HG02678 (cell line): ENCODE results near the gene GAS6.
"Not testable (repeated sequence)": the region's sequence is repeated elsewhere in the genome, so short reads cannot be mapped to it uniquely, and the experiment has no call there.

ENCODE experiments used
- ATAC-seq: cut with Tn5 transposase; IDR thresholded peaks from one replicate; pipeline ENCODE4 v1.9.1; 2021; ENCODE audit warnings: mild to moderate bottlenecking, moderate library complexity; ENCODE audit not compliant: unreplicated experiment

Gene GAS6

DNA sequence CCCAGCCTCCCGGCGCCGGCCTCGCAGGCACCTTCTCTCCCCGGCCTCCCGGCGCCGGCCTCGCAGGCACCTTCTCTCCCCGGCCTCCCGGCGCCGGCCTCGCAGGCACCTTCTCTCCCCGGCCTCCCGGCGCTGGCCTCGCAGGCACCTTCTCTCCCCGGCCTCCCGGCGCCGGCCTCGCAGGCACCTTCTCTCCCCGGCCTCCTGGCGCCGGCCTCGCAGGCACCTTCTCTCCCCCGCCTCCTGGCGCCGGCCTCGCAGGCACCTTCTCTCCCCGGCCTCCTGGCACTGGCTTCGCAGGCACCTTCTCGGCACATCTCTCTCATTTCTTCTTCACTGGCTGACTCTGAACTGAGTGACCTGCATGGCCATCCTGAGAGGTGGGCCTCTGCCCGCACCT is 37.4 kb downstream of the GAS6 start:
- not testable (repeated sequence) for ATAC-seq

DNA sequence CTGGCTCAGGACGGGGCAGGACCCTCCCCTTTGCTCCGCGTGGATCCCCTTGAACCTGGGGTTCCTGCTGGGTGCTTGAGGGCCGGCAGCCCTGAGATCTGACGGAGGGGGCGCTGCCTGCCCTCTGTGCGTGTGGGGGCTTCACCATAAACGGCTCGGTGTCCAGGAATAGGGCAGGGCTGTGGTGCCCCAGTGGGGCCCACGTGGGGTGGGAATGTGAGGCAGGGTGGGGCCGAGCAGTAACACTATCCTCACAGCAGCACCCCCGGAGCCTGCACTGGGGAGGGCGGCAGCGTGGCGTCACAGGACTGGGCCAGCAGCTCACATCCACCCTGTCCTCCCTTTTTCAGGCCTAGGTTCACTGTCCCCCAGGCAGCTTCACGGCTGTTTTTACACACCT is 38.0 kb downstream of the GAS6 start:
- ATAC-seq, result no peak

DNA sequence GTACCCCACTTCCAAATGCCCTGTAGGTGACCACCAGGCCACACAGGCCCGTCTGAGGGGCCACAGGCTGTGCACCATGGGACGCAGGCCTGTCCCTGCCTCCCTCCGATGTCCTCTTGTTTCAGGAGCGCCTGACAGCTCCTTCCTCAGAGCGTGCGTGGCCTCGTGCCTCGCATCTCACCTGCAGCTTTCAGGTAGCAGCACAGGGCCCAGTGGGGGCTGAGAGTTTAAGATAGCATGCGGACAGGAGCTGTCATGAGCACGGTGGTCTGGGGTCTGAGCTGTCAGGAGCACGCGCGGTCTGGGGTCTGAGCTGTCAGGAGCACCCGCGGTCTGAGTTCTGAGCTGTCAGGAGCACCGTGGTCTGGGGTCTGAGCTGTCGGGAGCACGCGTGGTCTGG is 40.1 kb downstream of the GAS6 start:
- ATAC-seq, result no peak

DNA sequence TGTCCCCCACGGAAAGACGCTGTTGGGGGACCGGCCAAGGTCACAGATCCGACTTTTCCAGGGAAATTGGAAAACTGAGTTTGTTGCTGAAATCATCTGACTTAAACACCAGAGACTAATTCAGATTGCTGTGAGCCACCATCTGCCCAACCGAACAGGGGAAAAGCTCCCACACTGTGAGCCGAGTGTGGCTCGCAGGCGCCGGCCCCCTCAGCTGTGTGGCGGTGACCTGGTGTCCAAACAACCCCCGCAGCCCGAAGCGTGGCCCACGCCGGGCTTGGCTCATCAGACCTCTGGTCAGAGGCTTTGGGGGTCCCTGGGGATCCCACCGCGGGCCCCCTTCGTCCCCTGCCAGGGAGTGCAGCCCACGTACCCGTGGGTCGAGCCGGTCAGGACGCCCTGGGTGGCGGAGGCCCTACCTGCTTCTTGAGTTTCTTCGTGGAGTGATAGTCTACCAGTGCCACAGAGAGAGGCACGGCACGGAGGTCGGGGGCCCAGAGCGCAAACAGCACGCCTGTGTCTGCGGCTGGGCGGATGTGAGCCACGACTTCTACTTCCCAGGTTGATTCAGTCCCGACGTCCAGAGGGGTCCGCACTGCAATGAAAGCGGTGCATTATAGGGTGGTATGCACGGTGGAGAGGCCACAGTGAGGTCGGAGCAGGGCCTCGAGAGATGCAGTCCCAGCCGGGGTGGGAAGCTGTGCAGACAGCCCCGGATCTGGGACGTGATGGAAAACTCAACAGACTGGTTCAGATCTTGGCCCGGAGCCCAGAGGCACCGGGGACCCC is 40.7 kb downstream of the GAS6 start:
- ATAC-seq, result no peak

DNA sequence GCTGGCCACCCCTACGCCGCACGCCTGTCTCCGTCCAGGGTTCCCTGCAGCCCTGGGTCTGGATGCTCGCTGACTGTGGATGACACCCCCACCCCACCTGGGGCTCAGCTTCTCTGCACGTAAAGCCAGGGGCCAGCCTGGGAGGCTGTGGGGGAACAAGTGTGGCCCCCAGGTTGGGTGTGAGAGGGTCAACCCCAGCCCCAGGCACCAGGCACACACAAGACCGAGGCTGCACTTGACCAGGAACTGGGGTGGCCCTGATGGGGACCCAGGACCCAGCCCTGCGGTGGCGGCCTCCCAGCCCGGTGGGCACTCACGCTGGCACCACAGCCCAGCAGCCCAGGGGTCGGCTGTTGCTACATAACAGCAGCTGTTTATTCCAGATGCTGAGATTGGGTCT is 41.6 kb downstream of the GAS6 start:
- no peak for ATAC-seq

DNA sequence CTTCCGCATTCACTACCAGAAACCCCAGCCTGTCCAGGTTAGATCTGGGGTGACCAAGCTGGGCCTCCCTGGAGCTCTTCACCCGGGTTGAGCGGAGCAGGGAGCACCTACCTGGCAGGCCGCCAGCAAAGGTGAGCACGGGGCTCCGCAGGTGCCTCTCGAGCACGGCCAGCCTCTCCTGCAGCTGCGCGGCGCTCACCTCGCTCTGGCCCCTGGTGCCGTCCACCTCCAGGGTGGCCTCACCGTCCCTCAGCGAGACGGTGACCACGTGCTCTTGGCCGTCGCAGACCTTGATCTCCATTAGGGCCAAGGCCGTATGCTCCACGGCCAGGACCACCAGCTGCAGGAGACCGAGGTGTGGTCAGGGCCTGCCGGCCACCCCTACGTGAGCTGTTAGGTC is 42.0 kb downstream of the GAS6 start:
- ATAC-seq, result no peak

DNA sequence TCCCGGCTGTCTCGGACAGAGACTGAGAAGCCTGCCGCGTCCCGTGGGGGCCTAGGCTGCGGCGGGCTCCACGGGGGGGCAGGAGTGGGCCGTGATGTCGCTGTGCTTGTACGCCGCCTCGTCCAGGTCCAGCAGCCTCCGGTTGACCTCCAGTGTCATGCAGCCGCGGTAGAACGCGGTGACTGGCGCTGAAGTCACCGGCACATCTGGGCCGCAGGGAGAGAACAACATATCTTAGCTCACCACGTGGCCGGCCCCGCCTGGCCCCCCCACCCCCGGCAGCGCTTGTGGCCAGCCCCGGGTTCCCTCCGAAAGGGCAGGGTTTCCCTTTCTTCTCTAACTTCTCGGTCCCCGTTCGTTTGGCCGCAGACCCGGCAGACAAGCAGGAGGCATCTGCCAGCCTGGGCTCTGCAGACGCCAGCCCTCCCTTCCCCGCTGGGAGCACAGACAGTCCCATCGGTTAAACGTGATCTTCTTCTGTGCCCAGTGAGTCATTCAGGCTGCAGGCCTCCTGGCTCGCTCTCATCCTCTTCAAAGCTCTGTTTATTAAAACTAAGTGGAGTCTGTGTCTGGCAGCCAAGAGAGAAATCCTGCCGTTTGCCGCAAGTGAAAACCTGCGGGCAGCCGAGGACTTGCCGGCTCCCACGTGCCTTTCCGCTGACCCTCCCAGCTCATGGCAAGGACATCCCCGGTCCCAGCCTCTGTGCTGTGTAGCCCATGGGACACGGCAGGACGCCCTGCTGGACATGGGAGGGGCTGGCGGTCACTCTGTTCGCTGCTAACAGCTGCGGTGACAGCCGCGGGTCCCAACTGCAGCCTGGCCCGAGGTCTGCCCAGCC is 42.8 kb downstream of the GAS6 start:
- no peak for ATAC-seq

DNA sequence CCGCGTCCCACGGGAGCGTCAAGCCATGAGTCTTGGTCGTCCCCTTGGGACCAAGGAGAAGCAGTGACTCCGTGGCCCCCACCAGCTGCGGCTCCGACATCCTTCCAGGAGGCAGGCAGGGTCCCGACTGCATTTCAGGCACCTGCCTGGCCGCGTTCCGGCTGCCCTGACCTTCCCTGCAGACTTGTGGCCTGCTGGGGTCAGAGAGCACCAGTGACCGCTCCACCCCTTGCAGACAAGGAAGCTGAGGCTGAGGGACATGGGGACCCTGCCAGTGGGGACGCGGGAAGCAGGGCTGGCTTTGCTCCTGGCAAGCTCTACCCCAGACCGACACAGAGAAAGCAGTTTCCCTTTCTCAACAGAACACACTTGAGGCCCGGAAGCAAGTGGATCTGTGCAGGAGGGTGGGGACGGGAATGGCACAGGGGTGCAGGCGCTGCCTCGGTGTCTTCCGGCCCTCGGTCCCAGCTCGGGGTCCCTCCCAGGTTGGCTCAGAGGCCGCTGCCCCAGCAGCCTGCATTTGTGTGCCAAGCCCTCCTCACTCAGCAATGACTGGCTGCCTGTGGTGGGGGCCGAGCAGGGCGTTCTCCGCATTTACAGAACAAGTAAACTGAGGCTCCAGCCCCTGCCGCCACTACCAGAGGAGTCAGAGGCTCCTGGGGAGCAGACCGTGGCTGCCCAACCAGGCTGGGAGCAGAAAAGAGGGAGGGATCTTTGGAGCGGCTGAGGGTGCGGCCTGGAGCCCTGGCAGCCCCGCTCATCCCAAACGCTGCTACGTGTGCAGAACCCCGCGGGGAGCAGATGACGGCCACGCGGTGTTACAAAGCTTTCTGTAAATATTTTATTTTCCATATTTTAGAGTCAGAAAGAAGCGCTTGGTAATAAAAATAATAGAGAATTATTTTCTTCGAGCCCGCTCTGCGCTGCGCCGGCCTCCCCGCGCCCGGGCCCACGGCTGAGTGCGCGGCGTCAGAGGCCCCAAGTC is 43.9 kb downstream of the GAS6 start:
- ATAC-seq, result no peak

DNA sequence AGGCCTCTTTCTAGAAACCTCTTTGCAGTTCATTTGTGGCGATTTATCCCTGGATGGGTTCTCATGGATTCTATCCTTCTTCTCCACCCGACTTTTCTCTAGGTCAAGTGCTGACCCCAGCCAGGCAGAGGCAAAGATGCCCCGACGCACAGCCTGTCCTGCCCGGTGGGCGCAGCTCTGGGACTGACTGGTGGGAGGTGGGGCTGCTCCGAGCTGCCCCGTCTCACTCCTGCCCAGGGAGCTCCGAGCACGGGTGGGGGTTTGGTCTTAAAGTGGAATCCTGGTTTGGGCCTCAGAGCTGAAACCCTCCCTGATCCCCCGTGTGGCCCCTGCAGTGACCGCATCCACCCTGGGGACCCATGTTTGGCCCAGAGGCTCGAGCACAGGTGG is 44.5 kb downstream of the GAS6 start:
- ATAC-seq, result no peak

DNA sequence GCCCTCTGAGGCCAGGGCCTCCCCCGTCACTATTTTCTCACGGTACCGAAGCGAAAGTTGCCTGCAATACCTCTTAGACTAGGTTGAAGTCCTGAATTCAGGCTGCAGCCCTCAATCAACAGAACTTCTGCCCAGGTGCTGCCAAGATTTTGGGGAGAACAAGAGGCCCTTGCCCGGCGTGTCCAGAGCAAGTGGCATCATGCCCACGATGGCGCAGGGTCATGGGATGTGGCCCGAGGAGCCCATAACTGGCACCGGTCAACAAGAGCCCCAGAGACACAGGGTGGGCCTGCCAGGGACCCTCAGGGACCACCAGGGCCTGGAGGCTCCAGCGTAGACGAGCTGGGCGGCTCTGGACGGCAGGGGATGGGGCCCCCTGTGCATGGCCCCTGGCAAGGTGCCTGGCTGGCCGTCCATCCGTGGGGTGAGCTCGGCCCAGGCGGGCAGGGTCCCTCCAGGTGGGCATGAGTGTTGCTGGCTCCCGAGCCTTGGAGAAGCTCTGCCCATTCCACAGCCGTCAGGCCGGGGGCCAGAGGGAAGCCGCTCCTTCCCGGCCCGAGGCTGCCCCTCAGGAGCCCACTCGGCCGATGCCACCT is 45.1 kb downstream of the GAS6 start:
- no peak for ATAC-seq

DNA sequence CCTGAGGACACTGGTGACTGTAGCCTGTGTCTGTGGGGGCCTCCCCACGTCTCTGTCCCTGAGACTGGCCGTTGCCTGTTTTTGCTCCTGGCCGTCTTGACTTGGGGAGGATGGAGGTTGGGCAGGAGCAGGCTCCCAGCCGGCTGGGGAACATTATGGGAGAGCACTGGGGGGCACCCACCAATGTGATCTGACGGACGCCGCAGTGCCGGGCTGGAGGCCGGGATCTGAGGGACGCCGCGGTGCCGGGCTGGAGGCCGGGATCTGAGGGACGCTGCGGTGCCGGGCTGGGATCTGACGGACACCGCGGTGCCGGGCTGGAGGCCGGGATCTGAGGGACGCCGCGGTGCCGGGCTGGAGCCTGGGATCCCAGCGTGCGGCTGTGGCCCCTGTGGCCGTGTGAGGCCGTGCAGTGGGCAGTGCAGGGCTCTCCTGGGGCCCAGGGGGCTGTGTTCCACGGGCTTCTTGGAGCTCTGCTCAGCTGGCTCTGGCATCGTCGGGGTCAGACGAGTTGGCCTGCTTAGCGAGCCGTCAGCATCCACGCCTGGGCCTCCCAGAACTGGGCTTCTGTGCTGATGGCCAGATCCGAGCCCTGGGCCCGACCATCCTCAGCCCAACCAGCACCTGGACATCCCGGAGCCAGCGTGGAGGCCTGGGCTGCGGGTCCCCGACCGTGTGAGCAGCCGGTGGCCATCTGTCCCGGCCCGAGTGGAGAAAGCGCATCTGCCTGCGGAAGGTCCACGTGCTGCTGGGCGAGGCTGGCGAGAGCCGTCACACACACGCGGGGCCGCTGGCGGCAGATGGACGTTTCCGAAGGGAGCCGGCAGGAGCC is 45.8 kb downstream of the GAS6 start:
- no peak for ATAC-seq

DNA sequence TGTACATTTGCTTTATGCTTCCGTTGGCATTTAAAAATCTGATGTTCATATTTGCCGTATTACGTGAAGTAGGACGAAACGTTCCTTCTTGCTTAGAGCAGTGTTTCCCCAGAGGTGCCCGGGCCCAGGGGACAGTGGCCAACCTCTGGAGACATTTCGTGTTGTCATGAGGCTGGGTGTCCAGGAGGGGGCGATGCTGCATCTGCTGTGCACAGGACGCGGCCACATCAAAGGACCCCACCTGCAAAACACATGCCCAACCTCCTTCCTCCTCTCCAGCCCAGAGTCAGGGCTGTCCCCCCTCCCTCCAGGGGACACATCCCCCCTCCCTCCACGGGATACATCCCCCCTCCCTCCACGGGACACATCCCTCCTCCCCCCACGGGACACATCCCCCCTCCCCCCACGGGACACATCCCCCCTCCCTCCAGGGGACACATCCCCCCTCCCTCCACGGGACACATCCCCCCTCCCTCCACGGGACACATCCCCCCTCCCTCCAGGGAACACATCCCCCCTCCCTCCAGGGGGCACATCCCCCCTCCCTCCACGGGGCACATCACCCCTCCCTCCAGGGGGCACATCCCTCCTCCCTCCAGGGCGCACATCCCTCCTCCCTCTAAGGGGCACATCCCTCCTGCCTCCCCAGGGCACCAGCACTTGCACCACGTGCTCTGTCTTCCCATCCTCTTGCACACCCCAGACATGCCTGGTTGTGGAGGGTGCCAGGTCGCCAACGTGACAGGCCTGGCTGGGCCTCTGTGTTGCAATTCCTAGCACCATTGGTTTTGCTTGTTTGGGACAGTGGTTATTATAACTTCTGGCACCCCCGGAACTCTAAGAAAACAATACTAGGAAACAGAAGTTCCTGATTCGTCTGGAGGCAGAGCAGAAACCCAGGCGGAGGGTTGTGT is 46.7 kb downstream of the GAS6 start:
- ATAC-seq, result peak; percentile 58

DNA sequence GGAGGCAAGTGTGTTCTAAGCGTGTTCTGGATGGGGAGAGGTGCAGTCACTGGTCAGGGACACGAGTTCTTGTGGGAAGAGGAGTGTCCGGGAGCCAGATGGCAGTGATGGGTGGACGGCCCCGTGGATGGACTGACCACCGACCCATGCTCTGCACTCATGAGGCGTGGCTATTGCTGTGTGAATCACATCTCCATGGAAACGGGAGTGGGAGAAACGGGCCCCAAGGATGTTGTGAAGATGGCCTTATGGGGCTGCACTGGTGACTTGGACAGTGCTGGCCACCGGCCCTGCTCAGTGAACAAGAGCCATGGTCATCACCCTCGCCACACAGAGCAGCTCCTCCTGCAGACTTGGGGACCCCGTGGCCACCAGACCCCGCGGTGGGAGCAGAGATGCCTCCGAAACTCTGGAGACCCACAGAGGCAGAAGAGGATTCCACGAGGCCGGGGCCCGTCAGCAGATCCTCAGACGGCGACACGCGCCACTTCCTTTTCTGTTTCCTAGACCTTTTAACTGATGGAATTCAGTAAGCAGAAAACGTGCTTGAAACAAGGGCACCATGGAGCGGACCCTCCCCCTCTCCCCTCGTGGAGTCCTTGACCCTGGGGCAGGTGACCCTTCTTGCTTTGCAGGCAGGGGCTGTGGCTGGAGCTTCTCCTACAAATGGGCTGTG is 47.5 kb downstream of the GAS6 start:
- no peak for ATAC-seq

DNA sequence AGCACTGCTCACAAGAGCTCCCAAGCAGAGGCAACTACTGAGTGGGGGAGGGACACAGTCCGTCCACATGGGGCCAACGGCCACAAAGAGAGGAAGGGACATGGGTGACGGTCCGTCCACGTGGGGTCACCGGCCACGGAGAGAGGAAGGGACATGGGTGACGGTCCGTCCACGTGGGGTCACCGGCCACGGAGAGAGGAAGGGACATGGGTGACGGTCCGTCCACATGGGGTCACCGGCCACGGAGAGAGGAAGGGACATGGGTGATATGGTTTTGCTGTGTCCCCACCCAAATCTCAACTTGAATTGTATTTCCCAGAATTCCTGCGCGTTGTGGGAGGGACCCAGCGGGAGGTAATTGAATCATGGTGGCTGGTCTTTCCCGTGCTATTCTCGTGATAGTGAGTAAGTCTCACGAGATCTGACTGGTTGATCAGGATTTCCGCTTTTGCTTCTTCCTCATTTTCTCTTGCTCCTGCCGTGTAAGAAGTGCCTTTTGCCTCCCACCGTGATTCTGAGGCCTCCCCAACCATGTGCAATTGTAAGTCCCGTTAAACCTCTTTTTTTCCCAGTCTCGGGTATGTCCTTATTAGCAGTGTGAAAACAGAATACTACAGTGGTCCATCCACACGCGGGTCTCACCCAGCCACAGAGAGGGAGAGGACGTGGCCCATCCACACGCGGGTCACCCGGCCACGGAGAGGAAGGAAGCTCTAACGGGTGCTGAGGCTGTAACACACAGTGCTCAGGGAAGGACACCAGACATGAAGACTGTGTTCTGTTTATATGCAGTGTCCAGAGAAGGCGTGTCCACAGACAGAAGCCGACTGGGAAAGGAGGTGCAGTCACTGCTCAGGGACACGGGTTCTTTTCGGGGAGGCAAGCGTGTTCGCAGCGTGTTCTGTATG is 48.5 kb downstream of the GAS6 start:
- no peak for ATAC-seq

DNA sequence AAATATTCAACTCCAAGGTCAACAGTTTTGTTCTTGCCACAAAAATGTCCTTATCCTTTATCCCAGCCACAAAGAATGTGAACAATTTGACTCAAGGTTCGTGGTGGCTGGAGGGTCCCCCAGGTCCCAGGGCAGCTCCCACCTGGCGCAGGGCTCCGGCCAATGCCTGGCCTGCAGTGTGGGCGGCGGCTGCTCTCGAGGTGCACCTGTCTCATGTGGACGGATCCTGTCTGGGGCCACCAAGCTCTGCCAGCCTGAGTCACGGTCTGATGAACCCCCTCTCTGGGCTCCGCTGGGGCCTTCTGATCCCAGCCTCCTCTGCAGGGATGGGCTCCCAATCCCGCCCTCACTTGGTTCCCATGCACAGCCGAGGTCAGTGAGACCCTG is 49.4 kb downstream of the GAS6 start:
- no peak for ATAC-seq

DNA sequence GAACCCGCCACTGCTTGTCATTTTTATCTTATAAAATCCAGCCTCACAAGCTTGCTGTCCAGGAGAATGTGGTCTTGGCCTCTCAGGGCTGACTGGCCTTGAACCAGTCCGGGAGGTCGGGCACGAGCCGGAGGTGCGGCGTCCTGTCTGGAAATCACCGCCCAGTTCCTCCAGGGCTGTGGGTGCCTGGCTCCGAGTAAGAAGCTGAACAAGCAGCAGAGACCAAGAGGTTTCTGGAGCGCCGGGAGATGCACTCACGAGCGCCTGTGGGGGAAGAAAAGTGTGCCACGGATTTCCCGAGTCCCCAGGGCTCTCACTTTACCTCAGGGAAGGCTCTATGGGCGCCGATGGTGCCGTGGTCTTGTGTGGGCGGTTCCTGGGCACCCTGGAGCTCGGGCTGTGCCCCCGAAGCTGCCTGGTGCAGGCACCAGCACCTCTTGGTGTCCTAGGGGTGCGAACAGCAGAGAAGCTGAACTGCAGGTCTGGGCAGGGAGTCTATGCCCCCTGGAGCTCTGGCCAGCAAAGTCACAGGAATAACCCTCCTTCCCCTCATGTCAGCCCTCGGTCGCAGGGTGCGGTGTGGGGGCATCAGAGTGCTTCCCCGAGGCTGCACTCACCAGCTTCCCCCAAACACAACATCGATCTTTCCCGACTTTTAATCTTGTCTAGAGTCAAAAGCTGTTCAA is 50.0 kb downstream of the GAS6 start:
- ATAC-seq, result no peak
